HCT116 (cell line): ENCODE data around the gene GABRA4. TPM values are rescaled to one million over a fixed set of nuclear protein-coding genes. Genes with fewer than 3 reads are reported as not detected.

Source experiments
- ATAC-seq: fragments of 200-7000 bp; cut with Tn5 transposase; 2 replicates; pipeline ENCODE4 v1.9.1; 2020; ENCODE audit warnings: mild to moderate bottlenecking, moderate library complexity
- BruUV-seq: library from RNA; stranded (reverse); fragments of 400-500 nt; replicated peaks from 2 replicates; lab custom pipeline; 2021; lab: Mats Ljungman, UMichigan
- CTCF ChIA-PET: fragments of 300-600 bp; sonication (Branson Sonifier 250); formaldehyde crosslinking; loops from one replicate; lab custom pipeline; 2021; ENCODE audit warnings: antibody characterized with exemption; lab: Charles Lee
- POLR2A ChIA-PET: fragments of 300-600, 350-600 bp; sonication (Branson Sonifier 250); formaldehyde crosslinking; loops from one replicate; lab custom pipeline; 2021; ENCODE audit warnings: antibody characterized with exemption; lab: Charles Lee
- RAD21 ChIA-PET, 2 experiments: fragments of 300-600 bp; sonication (Branson Sonifier 250); formaldehyde crosslinking; loops; one replicate each; lab custom pipeline; 2023; ENCODE audit warnings: low total read pairs in 2 of 2; ENCODE audit not compliant: uncharacterized antibody in 2 of 2, unreplicated experiment in 2 of 2, low non-redundant PET in 1 of 2; lab: Charles Lee
- DNase-seq: peaks from one replicate; pipeline ENCODE4 v3.0.0-alpha.2; 2010; ENCODE audit warnings: low read depth, low spot score
- H2AFZ ChIP-seq: fragments of 200-600 bp; shearing (Covaris generic), sonication (generic); 2 replicates; pipeline ENCODE4 v1.6.1; 2017; ENCODE audit warnings: low read depth, mixed run types, mixed read lengths, antibody characterized with exemption, low read length; ENCODE audit not compliant: poor library complexity, severe bottlenecking
- H3K27ac ChIP-seq: 2 replicates; pipeline ENCODE4 v1.5.1; 2012; ENCODE audit warnings: low read depth, low read length
- H3K27me3 ChIP-seq: fragments of 200-600 bp; sonication (generic); 2 replicates; pipeline ENCODE4 v1.6.1; 2016; ENCODE audit warnings: mixed run types, low read length, mixed read lengths; ENCODE audit not compliant: insufficient read depth
- H3K36me3 ChIP-seq, 2 experiments: fragments of 200-500 bp in 1 of 2; fragments of 200-600 bp in 1 of 2; sonication (Bioruptor generic) in 1 of 2; sonication (generic) in 1 of 2; 2 replicates each; pipeline versions ENCODE4 v1.5.1 to v1.6.1; 2014 to 2016; ENCODE audit warnings: low read length in 2 of 2, inconsistent platforms in 1 of 2, mixed read lengths in 1 of 2, mixed run types in 1 of 2; ENCODE audit not compliant: insufficient read depth in 2 of 2, control insufficient read depth in 1 of 2
- H3K4me1 ChIP-seq, 2 experiments: fragments of 200-600 bp in 1 of 2; sonication (generic) in 1 of 2; 2 replicates each; pipeline versions ENCODE4 v1.5.1 to v1.6.1; 2012 to 2017; ENCODE audit warnings: low read length in 2 of 2, inconsistent platforms in 1 of 2, mild to moderate bottlenecking in 1 of 2, mixed read lengths in 1 of 2, mixed run types in 1 of 2, moderate library complexity in 1 of 2; ENCODE audit not compliant: insufficient read depth in 2 of 2, control insufficient read depth in 1 of 2
- H3K4me2 ChIP-seq: fragments of 200-600 bp; sonication (generic); 2 replicates; pipeline ENCODE4 v1.6.1; 2017; ENCODE audit warnings: mixed run types, low read length, mixed read lengths
- H3K4me3 ChIP-seq, 2 experiments: fragments of 200-600 bp in 1 of 2; sonication (generic) in 1 of 2; replicated peaks in 1 of 2; 2 replicates each; pipeline ENCODE4 v1.5.1; 2011 to 2016; ENCODE audit warnings: low read length in 2 of 2, control low read depth in 1 of 2, low read depth in 1 of 2, mild to moderate bottlenecking in 1 of 2, mixed read lengths in 1 of 2, mixed run types in 1 of 2
- H3K79me2 ChIP-seq: fragments of 200-600 bp; sonication (generic); 2 replicates; pipeline ENCODE4 v1.6.1; 2017; ENCODE audit warnings: mild to moderate bottlenecking, mixed run types, low read length, moderate library complexity, mixed read lengths; ENCODE audit not compliant: insufficient read depth
- H3K9ac ChIP-seq: fragments of 200-600 bp; sonication (generic); 2 replicates; pipeline ENCODE4 v1.6.1; 2016; ENCODE audit warnings: low read length, mixed read lengths
- H3K9me2 ChIP-seq: fragments of 200-600 bp; sonication (generic), shearing (Covaris generic); 2 replicates; pipeline ENCODE4 v1.6.1; 2017; ENCODE audit warnings: mixed run types, mild to moderate bottlenecking, moderate library complexity; ENCODE audit not compliant: insufficient read depth
- H3K9me3 ChIP-seq, 2 experiments: fragments of 200-500 bp in 1 of 2; fragments of 200-600 bp in 1 of 2; sonication (Bioruptor generic) in 1 of 2; sonication (generic) in 1 of 2; 2 replicates each; pipeline ENCODE4 v1.6.1; 2014 to 2017; ENCODE audit warnings: low read length in 2 of 2, mixed read lengths in 2 of 2, inconsistent platforms in 1 of 2, low read depth in 1 of 2, mild to moderate bottlenecking in 1 of 2, mixed run types in 1 of 2, moderate library complexity in 1 of 2; ENCODE audit not compliant: control insufficient read depth in 1 of 2, insufficient read depth in 1 of 2
- H4K20me1 ChIP-seq: fragments of 200-600 bp; sonication (generic), shearing (Covaris generic); 2 replicates; pipeline ENCODE4 v1.6.1; 2017; ENCODE audit warnings: mixed run types, mild to moderate bottlenecking, moderate library complexity; ENCODE audit not compliant: insufficient read depth
- CEBPB ChIP-seq: IDR thresholded peaks from 2 replicates; pipeline ENCODE4 v1.6.1; 2012; ENCODE audit warnings: low read depth
- ELF1 ChIP-seq: IDR thresholded peaks from 2 replicates; pipeline ENCODE4 v1.6.1; 2012; ENCODE audit warnings: low read depth, borderline replicate concordance
- POLR2A ChIP-seq: IDR thresholded peaks from 2 replicates; pipeline ENCODE4 v1.7.0; 2011; ENCODE audit warnings: borderline replicate concordance; ENCODE audit not compliant: insufficient read depth, insufficient read length; ENCODE audit errors: extremely low read depth
- RAD21 ChIP-seq: IDR thresholded peaks from 2 replicates; pipeline ENCODE4 v1.6.1; 2012; ENCODE audit warnings: low read depth, mild to moderate bottlenecking
- intact Hi-C: fragments of 100-400 bp; cut with micrococcal nuclease; formaldehyde crosslinking; loops from 2 replicates; pipeline ENCODE4 v1.10.0; 2022
- total RNA-seq: library from RNA; stranded (reverse); gene quantifications from one replicate; pipeline ENCODE4 v1.2.1, GENCODE V29; 2021; ENCODE audit not compliant: unreplicated experiment
- TF ChIP-seq, protein P1 (sequence below): IDR thresholded peaks from 2 replicates; pipeline ENCODE4 v1.6.1; 2011; ENCODE audit warnings: mild to moderate bottlenecking, low read length, moderate library complexity; ENCODE audit not compliant: insufficient replicate concordance; ENCODE audit errors: extremely low read depth
- TF ChIP-seq, protein P2 (sequence below): IDR thresholded peaks from 2 replicates; pipeline ENCODE4 v1.6.1; 2012
- TF ChIP-seq, protein P3 (sequence below): IDR thresholded peaks from 2 replicates; pipeline ENCODE4 v1.6.1; 2012; ENCODE audit warnings: low read depth

GABRA4 gene
- total RNA-seq, 1 experiment from 2014 or later, result not detected

DNA sequence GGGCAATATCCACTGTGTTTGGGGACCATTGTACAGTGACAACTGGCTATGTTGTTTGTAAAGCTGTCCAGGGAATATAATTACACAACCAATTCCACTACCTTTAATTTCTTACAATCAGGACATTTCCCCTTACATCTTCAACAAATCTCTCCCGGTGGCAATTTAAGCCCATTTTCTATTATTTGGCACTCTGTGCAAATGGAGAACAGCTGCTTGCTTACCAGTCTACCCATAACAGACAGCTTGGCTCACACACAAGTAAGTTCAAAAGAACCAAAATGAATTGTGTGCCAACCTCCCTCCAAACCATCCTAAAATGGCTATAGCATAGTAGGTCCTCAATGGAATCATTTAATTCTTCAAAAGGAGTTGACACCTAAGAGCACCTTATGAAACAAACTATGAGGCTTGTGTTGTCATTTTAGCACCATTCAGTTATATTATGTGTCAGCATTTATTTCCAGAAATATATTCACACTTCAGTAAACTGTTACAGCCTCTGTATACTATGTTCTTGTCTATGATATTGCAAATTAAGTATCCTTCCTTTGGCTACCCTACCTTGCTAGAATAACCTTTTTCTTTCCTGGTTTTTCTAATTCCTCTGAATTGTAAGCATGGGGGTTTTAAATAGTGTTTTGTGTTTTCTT, 18.4 kb downstream of the GABRA4 start (continued):
- TF ChIP-seq, protein P1, sequence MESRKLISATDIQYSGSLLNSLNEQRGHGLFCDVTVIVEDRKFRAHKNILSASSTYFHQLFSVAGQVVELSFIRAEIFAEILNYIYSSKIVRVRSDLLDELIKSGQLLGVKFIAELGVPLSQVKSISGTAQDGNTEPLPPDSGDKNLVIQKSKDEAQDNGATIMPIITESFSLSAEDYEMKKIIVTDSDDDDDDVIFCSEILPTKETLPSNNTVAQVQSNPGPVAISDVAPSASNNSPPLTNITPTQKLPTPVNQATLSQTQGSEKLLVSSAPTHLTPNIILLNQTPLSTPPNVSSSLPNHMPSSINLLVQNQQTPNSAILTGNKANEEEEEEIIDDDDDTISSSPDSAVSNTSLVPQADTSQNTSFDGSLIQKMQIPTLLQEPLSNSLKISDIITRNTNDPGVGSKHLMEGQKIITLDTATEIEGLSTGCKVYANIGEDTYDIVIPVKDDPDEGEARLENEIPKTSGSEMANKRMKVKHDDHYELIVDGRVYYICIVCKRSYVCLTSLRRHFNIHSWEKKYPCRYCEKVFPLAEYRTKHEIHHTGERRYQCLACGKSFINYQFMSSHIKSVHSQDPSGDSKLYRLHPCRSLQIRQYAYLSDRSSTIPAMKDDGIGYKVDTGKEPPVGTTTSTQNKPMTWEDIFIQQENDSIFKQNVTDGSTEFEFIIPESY, result no peak
- TF ChIP-seq POLR2A, result no peak

DNA sequence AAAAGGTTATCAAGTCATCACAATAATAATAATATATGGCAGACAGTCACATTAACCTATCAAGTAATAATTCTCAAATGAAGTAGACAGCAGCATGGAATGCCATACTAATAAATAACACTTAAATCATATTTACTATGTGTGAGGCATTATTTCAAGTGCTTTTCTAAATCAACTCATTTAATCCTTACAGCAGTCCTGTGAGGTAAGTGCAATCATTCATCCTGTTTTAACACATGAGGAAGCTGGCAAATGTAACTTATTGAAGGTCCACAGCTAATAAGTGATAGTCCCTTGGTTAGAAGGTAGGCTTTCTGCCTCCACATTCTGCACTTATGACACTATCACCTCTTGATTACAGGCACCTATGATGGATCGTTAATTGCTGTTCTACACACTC, 24.5 kb downstream of the GABRA4 start:
- CTCF ChIA-PET, result no interaction called here
- no TSS peak for BruUV-seq
- intact Hi-C loops, result no loop called here
- Histone ChIP-seq H2AFZ (no peak overlapping the region), H3K36me3 (no peaks in the 10 kb centered on the region), H3K27ac (no peak overlapping the region), H3K4me2 (no peak overlapping the region), H3K9ac (no peak overlapping the region), H3K9me2 (no peaks in the 10 kb centered on the region), H4K20me1 (no peaks in the 10 kb centered on the region), H3K9me3 (no peaks in the 10 kb centered on the region; a peak in 1 of 4 replicates), H3K4me3 (no peak overlapping the region), H3K79me2 (no peaks in the 10 kb centered on the region), H3K4me1 (no peaks in the 10 kb centered on the region), H3K27me3 (no peaks in the 10 kb centered on the region)
- POLR2A ChIA-PET, result no interaction called here
- DNase-seq, result no peak
- ATAC-seq, result no peak
- RAD21 ChIA-PET, result no interaction called here
- TF ChIP-seq RAD21 (no peak), CEBPB (no peak), ELF1 (no peak), POLR2A (no peak)
- TF ChIP-seq, protein P1, result no peak
- TF ChIP-seq, protein P2, sequence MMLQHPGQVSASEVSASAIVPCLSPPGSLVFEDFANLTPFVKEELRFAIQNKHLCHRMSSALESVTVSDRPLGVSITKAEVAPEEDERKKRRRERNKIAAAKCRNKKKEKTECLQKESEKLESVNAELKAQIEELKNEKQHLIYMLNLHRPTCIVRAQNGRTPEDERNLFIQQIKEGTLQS, result no peak
- TF ChIP-seq, protein P3, sequence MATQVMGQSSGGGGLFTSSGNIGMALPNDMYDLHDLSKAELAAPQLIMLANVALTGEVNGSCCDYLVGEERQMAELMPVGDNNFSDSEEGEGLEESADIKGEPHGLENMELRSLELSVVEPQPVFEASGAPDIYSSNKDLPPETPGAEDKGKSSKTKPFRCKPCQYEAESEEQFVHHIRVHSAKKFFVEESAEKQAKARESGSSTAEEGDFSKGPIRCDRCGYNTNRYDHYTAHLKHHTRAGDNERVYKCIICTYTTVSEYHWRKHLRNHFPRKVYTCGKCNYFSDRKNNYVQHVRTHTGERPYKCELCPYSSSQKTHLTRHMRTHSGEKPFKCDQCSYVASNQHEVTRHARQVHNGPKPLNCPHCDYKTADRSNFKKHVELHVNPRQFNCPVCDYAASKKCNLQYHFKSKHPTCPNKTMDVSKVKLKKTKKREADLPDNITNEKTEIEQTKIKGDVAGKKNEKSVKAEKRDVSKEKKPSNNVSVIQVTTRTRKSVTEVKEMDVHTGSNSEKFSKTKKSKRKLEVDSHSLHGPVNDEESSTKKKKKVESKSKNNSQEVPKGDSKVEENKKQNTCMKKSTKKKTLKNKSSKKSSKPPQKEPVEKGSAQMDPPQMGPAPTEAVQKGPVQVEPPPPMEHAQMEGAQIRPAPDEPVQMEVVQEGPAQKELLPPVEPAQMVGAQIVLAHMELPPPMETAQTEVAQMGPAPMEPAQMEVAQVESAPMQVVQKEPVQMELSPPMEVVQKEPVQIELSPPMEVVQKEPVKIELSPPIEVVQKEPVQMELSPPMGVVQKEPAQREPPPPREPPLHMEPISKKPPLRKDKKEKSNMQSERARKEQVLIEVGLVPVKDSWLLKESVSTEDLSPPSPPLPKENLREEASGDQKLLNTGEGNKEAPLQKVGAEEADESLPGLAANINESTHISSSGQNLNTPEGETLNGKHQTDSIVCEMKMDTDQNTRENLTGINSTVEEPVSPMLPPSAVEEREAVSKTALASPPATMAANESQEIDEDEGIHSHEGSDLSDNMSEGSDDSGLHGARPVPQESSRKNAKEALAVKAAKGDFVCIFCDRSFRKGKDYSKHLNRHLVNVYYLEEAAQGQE, result no peak
